HG02678 (cell line): ENCODE data around the gene DDX43.
A peak's percentile ranks its signal among the peaks of the same experiment; 100 is the strongest.
"Not testable (repeated sequence)": the region's sequence is repeated elsewhere in the genome, so short reads cannot be mapped to it uniquely, and the experiment has no call there.

Source experiments
- ATAC-seq: cut with Tn5 transposase; IDR thresholded peaks from one replicate; pipeline ENCODE4 v1.9.1; 2021; ENCODE audit warnings: mild to moderate bottlenecking, moderate library complexity; ENCODE audit not compliant: unreplicated experiment

Gene DDX43

GRCh38 chr6:73388800-73389512 is 5.7 kb upstream of the DDX43 start:
- ATAC-seq, result peak; percentile 79

GRCh38 chr6:73389854-73390253 is 4.8 kb upstream of the DDX43 start:
- no peak for ATAC-seq

GRCh38 chr6:73391675-73392074 is 3.0 kb upstream of the DDX43 start:
- no peak for ATAC-seq

- ATAC-seq, result not testable (repeated sequence)
Observed at GRCh38 chr6:73392188-73392587, 2.4 kb upstream of the DDX43 start.

GRCh38 chr6:73393278-73393677 is 1.4 kb upstream of the DDX43 start:
- no peak for ATAC-seq

GRCh38 chr6:73395875-73396274 is 1.2 kb downstream of the DDX43 start:
- no peak for ATAC-seq

GRCh38 chr6:73400656-73401055 is 6.0 kb downstream of the DDX43 start:
- ATAC-seq, result no peak

GRCh38 chr6:73409395-73409794 is 14.8 kb downstream of the DDX43 start:
- no peak for ATAC-seq

GRCh38 chr6:73413102-73413501 is 18.5 kb downstream of the DDX43 start:
- ATAC-seq, result no peak

- ATAC-seq, result no peak
Observed at GRCh38 chr6:73418081-73418741, 23.6 kb downstream of the DDX43 start.

- ATAC-seq, result no peak
Observed at GRCh38 chr6:73421534-73421933, 26.9 kb downstream of the DDX43 start.

GRCh38 chr6:73435236-73435635 is 40.6 kb downstream of the DDX43 start:
- no peak for ATAC-seq

GRCh38 chr6:73443555-73443954 is 48.9 kb downstream of the DDX43 start:
- no peak for ATAC-seq

- ATAC-seq, result peak; percentile 57
Observed at GRCh38 chr6:73451223-73452106, 56.8 kb downstream of the DDX43 start.

GRCh38 chr6:73452107-73452461 is 57.5 kb downstream of the DDX43 start, which contains the start of gene CGAS:
Gene CGAS, minus strand, starts transcription at chr6:73452297. Its CDS starts 116 bp downstream, at chr6:73452181.
- peak; percentile 78 for ATAC-seq

GRCh38 chr6:73455865-73456629 is 61.4 kb downstream of the DDX43 start:
- ATAC-seq, result no peak

- ATAC-seq, result not testable (repeated sequence)
Observed at GRCh38 chr6:73459474-73459873, 64.8 kb downstream of the DDX43 start.

- no peak for ATAC-seq
Observed at GRCh38 chr6:73460056-73460455, 65.4 kb downstream of the DDX43 start.

- peak; percentile 97 for ATAC-seq
Observed at GRCh38 chr6:73461537-73462350, 67.1 kb downstream of the DDX43 start, which contains the start of gene MTO1. Gene MTO1, plus strand, starts transcription at chr6:73461737. Its CDS starts 118 bp downstream, at chr6:73461855.
